MCF 10A (cell line): ENCODE results near the gene GGT6. TPM values are rescaled to one million over a fixed set of nuclear protein-coding genes. Genes with fewer than 3 reads are reported as not detected.

ENCODE experiments used
- BruUV-seq: library from RNA; stranded (reverse); fragments of 400-500 nt; replicated peaks from 2 replicates; lab custom pipeline; 2021; lab: Mats Ljungman, UMichigan
- CTCF ChIA-PET: fragments of 300-600 bp; sonication (Branson Sonifier 250); formaldehyde crosslinking; extraction: SDS; loops from one replicate; lab custom pipeline; 2021; ENCODE audit warnings: antibody characterized with exemption, inconsistent platforms; lab: Yijun Ruan, JAX
- POLR2A ChIA-PET: fragments of 300-600, 350-650 bp; sonication (Branson Sonifier 250); formaldehyde crosslinking; extraction: SDS; loops from one replicate; lab custom pipeline; 2020; ENCODE audit warnings: antibody characterized with exemption, inconsistent platforms; lab: Yijun Ruan, JAX
- DNase-seq: peaks from one replicate; pipeline ENCODE4 v3.0.0-alpha.2; 2018; ENCODE audit not compliant: unreplicated experiment
- H3K27ac Mint-ChIP-seq: one replicate; pipeline ENCODE4 v1.8.0; 2022; ENCODE audit warnings: mild to moderate bottlenecking, low read depth, mixed read lengths; ENCODE audit not compliant: unreplicated experiment
- H3K27me3 Mint-ChIP-seq: one replicate; pipeline ENCODE4 v1.8.0; 2022; ENCODE audit warnings: mixed read lengths; ENCODE audit not compliant: insufficient read depth, unreplicated experiment
- H3K36me3 Mint-ChIP-seq: one replicate; pipeline ENCODE4 v1.8.0; 2022; ENCODE audit warnings: mild to moderate bottlenecking, moderate library complexity, mixed read lengths; ENCODE audit not compliant: insufficient read depth, unreplicated experiment
- H3K4me1 Mint-ChIP-seq: one replicate; pipeline ENCODE4 v1.8.0; 2022; ENCODE audit warnings: mixed read lengths; ENCODE audit not compliant: insufficient read depth, unreplicated experiment
- H3K4me3 Mint-ChIP-seq: one replicate; pipeline ENCODE4 v1.8.0; 2022; ENCODE audit warnings: mild to moderate bottlenecking, moderate library complexity, mixed read lengths; ENCODE audit not compliant: unreplicated experiment
- H3K9me3 Mint-ChIP-seq: one replicate; pipeline ENCODE4 v1.8.0; 2022; ENCODE audit warnings: mixed read lengths; ENCODE audit not compliant: unreplicated experiment
- intact Hi-C: fragments of 100-400 bp; cut with micrococcal nuclease; formaldehyde crosslinking; loops from 2 replicates; pipeline ENCODE4 v1.14.1; 2022
- total RNA-seq: library from RNA; stranded (reverse); gene quantifications from 2 replicates; pipeline ENCODE4 v1.2.3, GENCODE V29; 2022
- TF ChIP-seq, protein P1 (sequence below): fragments of 200-600 bp; IDR thresholded peaks from one replicate; pipeline ENCODE4 v1.8.0; 2022; ENCODE audit warnings: antibody characterized with exemption, mild to moderate bottlenecking; ENCODE audit not compliant: unreplicated experiment

GGT6 gene
- total RNA-seq, 1 experiment from 2014 or later, result not detected

DNA sequence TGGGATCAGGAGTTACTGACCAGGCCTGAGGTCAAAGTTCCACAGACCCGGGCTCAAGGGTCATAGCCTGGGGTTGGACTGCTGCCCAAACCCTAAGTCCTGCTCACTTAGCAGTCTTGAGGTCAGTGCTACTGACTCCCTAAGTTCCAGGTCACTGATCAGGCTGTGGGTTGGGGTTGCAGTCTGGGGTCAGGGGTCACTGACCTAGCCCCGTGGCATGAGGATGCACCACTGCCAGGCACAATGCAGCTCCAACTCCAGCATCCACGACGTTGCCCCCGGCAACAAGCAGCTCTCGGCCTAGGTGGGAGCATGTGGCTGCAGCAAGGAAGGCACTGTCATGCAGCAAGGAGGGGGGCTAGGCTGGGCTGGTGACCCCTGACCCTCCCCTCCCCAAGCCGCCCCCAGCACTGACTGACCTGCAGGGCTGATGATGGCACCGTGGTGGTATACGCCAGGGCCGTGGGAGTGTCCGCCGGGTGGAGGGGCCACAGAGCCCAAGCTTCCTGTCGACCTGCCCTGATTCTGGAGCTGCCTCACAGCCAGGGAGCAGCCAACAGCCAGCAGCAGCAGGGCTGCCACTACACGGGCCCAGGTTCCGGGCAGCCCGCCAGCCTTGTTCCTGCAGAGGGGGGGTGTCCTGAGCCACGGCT lies 1.1 kb downstream of the GGT6 start:
- Mint-ChIP-seq H3K4me3 (no peak overlapping the region), H3K4me1 (peaks cover 18% of the 10 kb centered on the region), H3K27me3 (no peaks in the 10 kb centered on the region), H3K36me3 (peaks cover 10% of the 10 kb centered on the region), H3K9me3 (no peaks in the 10 kb centered on the region), H3K27ac (no peak overlapping the region)
- ChIA-PET POLR2A (no interaction called here), CTCF (interaction anchor here (3.9 to 5.0 kb wide), 2 partner anchors 8 to 66 kb away, joined by 23 to 32 read pairs; no protein-coding TSS in a partner anchor)
- BruUV-seq, result no TSS peak
- DNase-seq, result no peak
- intact Hi-C loops, result no loop called here
- TF ChIP-seq, protein P1, sequence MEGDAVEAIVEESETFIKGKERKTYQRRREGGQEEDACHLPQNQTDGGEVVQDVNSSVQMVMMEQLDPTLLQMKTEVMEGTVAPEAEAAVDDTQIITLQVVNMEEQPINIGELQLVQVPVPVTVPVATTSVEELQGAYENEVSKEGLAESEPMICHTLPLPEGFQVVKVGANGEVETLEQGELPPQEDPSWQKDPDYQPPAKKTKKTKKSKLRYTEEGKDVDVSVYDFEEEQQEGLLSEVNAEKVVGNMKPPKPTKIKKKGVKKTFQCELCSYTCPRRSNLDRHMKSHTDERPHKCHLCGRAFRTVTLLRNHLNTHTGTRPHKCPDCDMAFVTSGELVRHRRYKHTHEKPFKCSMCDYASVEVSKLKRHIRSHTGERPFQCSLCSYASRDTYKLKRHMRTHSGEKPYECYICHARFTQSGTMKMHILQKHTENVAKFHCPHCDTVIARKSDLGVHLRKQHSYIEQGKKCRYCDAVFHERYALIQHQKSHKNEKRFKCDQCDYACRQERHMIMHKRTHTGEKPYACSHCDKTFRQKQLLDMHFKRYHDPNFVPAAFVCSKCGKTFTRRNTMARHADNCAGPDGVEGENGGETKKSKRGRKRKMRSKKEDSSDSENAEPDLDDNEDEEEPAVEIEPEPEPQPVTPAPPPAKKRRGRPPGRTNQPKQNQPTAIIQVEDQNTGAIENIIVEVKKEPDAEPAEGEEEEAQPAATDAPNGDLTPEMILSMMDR, result no peak

DNA sequence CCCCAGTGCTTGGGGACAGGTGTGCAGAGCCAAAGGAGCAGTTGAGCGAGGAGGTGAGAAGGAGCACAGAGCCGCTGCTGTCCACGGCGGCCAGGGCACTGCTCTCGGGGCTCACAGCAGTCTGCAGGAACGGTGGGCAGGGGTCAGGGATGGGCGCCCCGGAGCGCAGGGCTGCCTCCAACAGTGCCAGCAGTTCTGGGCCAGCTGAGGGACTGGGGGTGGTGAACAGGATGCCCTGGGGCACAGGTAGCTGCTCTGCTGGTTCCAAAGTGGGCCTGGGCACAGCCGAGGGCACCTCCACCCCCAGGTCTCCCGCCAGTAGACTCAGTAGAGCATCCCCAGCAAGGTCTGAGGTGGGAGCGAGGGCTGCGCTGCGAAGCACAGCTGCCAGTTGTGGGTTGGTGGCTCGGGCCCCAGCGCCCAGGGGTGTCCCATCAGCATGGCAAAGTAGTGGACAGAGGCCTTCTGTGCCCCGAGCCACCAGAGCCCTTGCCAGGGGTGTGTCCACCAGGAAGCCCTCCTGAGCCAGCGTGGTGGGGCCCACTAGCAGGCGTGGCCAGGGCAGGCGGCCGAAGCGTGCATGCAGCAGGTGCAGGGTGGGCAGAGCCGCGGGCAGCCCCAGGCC lies 1.9 kb downstream of the GGT6 start:
- peaks cover 19% of the 10 kb centered on the region for H3K36me3 Mint-ChIP-seq
- intact Hi-C loops, result no loop called here
- no TSS peak for BruUV-seq
- H3K4me1 Mint-ChIP-seq, result peaks cover 18% of the 10 kb centered on the region
- no peak overlapping the region for H3K27ac Mint-ChIP-seq
- no peak overlapping the region for H3K4me3 Mint-ChIP-seq
- no peaks in the 10 kb centered on the region for H3K27me3 Mint-ChIP-seq
- TF ChIP-seq, protein P1, result no peak
- no peak for DNase-seq
- ChIA-PET POLR2A (interaction anchor here (1.6 kb wide), 1 partner anchor 16 kb away, joined by 5 read pairs; no protein-coding TSS in a partner anchor), CTCF (interaction anchor here (3.9 kb wide), 1 partner anchor 9 kb away, joined by 23 read pairs; no protein-coding TSS in a partner anchor)
- no peaks in the 10 kb centered on the region for H3K9me3 Mint-ChIP-seq

DNA sequence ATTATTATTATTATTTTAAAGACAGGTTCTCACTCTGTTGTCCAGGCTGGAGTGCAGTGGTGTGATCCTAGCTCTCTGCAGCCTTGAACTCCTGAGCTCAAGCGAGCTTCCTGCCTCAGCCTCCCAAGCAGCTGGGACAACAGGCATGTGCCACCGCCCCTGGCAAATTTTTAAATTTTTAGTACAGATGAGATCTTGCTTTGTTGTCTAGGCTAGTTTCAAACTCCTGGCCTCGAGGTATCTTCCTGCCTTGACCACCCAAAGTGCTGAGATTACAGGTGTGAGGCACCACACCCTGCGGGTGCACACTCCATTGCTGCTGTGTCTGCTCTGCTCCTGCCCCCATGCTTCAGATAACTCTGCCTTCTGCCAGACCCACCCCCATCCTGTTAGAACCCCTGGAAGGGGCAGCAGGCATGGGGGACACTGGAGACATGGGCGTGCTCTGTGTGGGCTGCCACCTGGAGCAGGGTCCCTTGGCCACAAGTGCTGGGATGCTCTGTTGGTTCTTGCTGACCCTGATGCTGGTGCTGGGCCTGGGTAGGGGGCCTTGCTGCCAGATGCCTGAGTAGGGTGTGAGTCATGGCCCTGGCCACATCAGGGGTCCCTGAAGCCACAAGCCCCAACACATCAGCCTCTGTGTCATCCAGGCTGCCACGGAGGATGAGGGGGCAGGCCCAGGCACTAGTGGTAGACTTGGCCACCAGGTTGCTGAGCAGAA lies 2.6 kb downstream of the GGT6 start:
- DNase-seq, result no peak
- TF ChIP-seq, protein P1, result no peak
- no peak overlapping the region for H3K27ac Mint-ChIP-seq
- H3K9me3 Mint-ChIP-seq, result no peaks in the 10 kb centered on the region
- H3K4me3 Mint-ChIP-seq, result no peak overlapping the region
- peaks cover 25% of the 10 kb centered on the region for H3K36me3 Mint-ChIP-seq
- ChIA-PET POLR2A (interaction anchor here (0.6 to 1.6 kb wide), 3 partner anchors 16 to 1114 kb away, joined by 3 to 5 read pairs (median 3); partner anchors contain the start of gene CAMKK1), CTCF (interaction anchor here (0.6 to 3.9 kb wide), 3 partner anchors 9 to 137 kb away, joined by 4 to 23 read pairs (median 10); no protein-coding TSS in a partner anchor)
- intact Hi-C loops, result no loop called here
- no TSS peak for BruUV-seq
- peaks cover 18% of the 10 kb centered on the region for H3K4me1 Mint-ChIP-seq
- no peaks in the 10 kb centered on the region for H3K27me3 Mint-ChIP-seq
